Glutamatergic neuron (in vitro differentiated cells): Measurements from ENCODE around the gene PRODH2. TPM values are rescaled to one million over a fixed set of nuclear protein-coding genes. Genes with fewer than 3 reads are reported as not detected.

Experiments
- DNase-seq: peaks from one replicate; pipeline ENCODE4 v3.0.0; 2022
- H3K27ac Mint-ChIP-seq: one replicate; pipeline ENCODE4 v1.8.0; 2020; ENCODE audit warnings: mild to moderate bottlenecking, mixed read lengths, inconsistent platforms; ENCODE audit not compliant: unreplicated experiment
- H3K27me3 Mint-ChIP-seq: one replicate; pipeline ENCODE4 v1.8.0; 2020; ENCODE audit warnings: mild to moderate bottlenecking, moderate library complexity, mixed read lengths, inconsistent platforms; ENCODE audit not compliant: unreplicated experiment
- H3K36me3 Mint-ChIP-seq: one replicate; pipeline ENCODE4 v1.8.0; 2020; ENCODE audit warnings: mild to moderate bottlenecking, mixed read lengths, inconsistent platforms; ENCODE audit not compliant: unreplicated experiment
- H3K4me1 Mint-ChIP-seq: one replicate; pipeline ENCODE4 v1.8.0; 2020; ENCODE audit warnings: mild to moderate bottlenecking, low read depth, mixed read lengths, inconsistent platforms; ENCODE audit not compliant: unreplicated experiment
- H3K4me3 Mint-ChIP-seq: one replicate; pipeline ENCODE4 v1.8.0; 2020; ENCODE audit warnings: mild to moderate bottlenecking, mixed read lengths, inconsistent platforms; ENCODE audit not compliant: unreplicated experiment
- H3K9me3 Mint-ChIP-seq: one replicate; pipeline ENCODE4 v1.8.0; 2020; ENCODE audit warnings: mild to moderate bottlenecking, moderate library complexity, mixed read lengths, inconsistent platforms; ENCODE audit not compliant: unreplicated experiment
- total RNA-seq: library from RNA; stranded (reverse); fragmentation: NEBNext Ultra II Directional; extraction: Animal tissue kit (Norgen Biotek cat#: 25700); gene quantifications from one replicate; pipeline ENCODE4 v1.2.1, GENCODE V29; 2021; ENCODE audit not compliant: unreplicated experiment
- TF ChIP-seq, protein P1 (sequence below): fragments of 200-600 bp; sonication (generic); IDR thresholded peaks from one replicate; pipeline ENCODE4 v1.5.0; 2021; ENCODE audit not compliant: partially characterized antibody, unreplicated experiment

Gene PRODH2
- total RNA-seq, 1 donor from 2014 or later, result 0.64 TPM

DNA sequence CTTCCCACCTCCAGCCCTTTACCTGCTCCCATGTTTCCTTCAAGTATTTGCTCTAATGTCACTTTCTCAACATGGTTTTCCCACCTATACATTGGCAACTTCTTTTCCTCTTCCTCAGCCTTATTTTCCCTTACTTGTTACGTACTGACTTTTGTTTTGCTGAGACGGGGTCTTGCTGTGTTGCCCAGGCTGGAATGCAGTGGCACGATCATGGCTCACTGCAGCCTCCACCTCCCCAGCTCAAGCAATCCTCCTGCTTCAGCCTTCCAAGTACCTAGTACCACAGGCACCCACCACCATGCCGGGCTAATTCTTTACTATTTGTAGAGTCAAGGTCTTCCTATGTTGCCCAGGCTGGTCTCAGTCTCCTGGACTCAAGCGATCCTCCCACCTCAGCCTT is 5.0 kb downstream of the PRODH2 start:
- H3K27me3 Mint-ChIP-seq, result no peaks in the 10 kb centered on the region
- TF ChIP-seq, protein P1, sequence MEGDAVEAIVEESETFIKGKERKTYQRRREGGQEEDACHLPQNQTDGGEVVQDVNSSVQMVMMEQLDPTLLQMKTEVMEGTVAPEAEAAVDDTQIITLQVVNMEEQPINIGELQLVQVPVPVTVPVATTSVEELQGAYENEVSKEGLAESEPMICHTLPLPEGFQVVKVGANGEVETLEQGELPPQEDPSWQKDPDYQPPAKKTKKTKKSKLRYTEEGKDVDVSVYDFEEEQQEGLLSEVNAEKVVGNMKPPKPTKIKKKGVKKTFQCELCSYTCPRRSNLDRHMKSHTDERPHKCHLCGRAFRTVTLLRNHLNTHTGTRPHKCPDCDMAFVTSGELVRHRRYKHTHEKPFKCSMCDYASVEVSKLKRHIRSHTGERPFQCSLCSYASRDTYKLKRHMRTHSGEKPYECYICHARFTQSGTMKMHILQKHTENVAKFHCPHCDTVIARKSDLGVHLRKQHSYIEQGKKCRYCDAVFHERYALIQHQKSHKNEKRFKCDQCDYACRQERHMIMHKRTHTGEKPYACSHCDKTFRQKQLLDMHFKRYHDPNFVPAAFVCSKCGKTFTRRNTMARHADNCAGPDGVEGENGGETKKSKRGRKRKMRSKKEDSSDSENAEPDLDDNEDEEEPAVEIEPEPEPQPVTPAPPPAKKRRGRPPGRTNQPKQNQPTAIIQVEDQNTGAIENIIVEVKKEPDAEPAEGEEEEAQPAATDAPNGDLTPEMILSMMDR, result no peak
- peaks cover 2% of the 10 kb centered on the region for H3K9me3 Mint-ChIP-seq
- H3K27ac Mint-ChIP-seq, result no peak overlapping the region
- no peaks in the 10 kb centered on the region for H3K36me3 Mint-ChIP-seq
- no peak for DNase-seq
- H3K4me3 Mint-ChIP-seq, result no peak overlapping the region
- H3K4me1 Mint-ChIP-seq, result no peaks in the 10 kb centered on the region

DNA sequence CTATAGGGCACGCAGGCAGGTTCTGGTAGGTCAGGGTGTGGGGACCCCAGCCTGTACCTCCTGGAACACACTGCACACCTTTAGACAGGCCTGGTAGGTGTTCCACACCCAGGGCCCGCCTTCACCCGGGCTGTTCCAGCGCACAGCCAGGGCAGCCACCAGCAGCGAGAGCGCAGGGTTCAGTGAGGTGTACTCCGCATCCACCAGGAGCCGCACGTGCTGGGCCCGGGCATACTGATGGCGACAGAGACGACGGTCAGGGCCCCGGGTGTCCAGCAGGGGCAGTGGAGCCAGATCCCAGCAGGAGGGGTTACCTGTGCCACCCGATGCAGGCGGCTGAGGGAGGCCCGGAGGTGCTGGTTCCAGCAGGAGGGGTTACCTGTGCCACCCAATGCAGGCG is 6.0 kb downstream of the PRODH2 start:
- H3K4me3 Mint-ChIP-seq, result no peak overlapping the region
- no peaks in the 10 kb centered on the region for H3K36me3 Mint-ChIP-seq
- peaks cover 2% of the 10 kb centered on the region for H3K9me3 Mint-ChIP-seq
- TF ChIP-seq, protein P1, result no peak
- H3K27me3 Mint-ChIP-seq, result no peaks in the 10 kb centered on the region
- DNase-seq, result no peak
- no peaks in the 10 kb centered on the region for H3K4me1 Mint-ChIP-seq
- H3K27ac Mint-ChIP-seq, result no peak overlapping the region

DNA sequence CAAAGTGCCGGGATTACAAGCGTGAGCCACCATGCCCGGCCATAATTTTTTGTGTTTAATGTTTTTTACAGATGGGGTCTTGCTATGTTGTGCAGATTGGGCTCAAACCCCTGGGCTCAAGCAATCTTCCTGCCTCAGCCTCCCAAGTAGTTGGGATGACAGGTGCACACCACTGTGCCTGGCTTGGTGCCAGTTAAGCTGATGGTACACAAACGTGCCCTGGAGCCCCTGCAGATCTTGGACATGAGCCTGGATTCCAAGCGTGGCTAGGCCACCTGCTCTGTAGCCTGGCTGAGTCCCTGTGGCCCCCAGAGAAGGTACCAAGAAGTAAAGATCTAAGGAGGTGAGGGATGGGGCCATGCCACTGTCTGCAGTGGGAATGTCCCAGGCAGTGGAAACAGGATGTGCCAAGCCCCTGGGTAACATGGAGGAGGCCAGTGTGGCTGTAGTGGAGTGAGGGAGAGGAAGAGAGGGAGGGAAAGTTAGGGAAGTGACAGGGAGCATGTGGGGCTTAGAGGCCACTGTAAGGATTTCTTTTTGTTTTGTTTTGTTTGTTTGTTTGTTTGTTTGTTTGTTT is 7.0 kb downstream of the PRODH2 start:
- H3K4me3 Mint-ChIP-seq, result no peak overlapping the region
- DNase-seq, result no peak
- H3K27ac Mint-ChIP-seq, result no peak overlapping the region
- no peaks in the 10 kb centered on the region for H3K27me3 Mint-ChIP-seq
- no peaks in the 10 kb centered on the region for H3K36me3 Mint-ChIP-seq
- peaks cover 2% of the 10 kb centered on the region for H3K9me3 Mint-ChIP-seq
- H3K4me1 Mint-ChIP-seq, result no peaks in the 10 kb centered on the region
- TF ChIP-seq, protein P1, result no peak

DNA sequence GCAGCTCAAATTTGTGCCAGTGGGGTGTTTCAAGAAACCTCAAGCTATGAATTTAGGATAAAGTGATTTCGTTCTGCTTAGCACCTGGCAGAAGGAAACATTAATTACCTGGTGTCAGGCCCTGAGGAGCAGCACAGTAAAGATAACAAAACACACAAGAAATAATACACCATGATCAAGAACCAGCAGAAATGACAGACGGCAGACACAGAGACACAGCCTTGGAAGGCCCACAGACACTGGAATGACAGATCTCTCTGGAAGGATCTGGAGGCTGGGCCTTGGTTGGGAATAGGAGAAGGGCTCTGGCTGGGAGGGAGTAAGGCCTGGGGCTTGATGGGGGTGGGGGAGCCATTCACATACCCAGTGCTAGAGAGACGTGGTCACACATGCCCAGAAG is 10.8 kb downstream of the PRODH2 start:
- no peaks in the 10 kb centered on the region for H3K36me3 Mint-ChIP-seq
- H3K4me3 Mint-ChIP-seq, result no peak overlapping the region
- H3K27ac Mint-ChIP-seq, result no peak overlapping the region
- peaks cover 2% of the 10 kb centered on the region for H3K9me3 Mint-ChIP-seq
- no peaks in the 10 kb centered on the region for H3K4me1 Mint-ChIP-seq
- TF ChIP-seq, protein P1, result no peak
- no peak for DNase-seq
- H3K27me3 Mint-ChIP-seq, result peaks cover 8% of the 10 kb centered on the region

DNA sequence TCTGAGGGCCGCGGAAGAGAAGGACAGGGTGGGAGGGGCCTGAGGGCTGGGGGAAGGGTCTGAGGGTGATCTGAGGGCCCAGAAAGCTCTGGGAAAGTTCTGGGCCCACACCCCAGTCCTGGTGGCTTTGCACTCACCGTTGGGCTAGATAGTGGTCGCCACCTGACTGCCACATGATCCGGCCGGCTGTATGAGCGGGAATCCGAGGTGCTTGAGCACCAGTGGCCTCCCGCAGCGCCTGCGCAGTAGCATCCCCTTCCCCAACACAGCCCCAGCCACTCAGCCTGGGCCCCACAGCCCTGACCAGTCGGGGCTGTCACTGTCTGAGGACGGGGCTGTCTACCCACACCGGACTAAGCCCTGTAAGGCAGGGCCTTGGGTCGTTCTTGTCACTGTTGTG is 15.0 kb downstream of the PRODH2 start:
- DNase-seq, result no peak
- TF ChIP-seq, protein P1, result no peak
- Mint-ChIP-seq H3K36me3 (no peaks in the 10 kb centered on the region), H3K4me1 (no peaks in the 10 kb centered on the region), H3K9me3 (no peaks in the 10 kb centered on the region), H3K27me3 (peaks cover 16% of the 10 kb centered on the region), H3K27ac (no peak overlapping the region), H3K4me3 (no peak overlapping the region)
